PC-9 (cell line): Measurements from ENCODE around the gene TULP4.

Experiments used
- CTCF ChIP-seq: fragments of 200-600 bp; sonication (generic); conservative IDR thresholded peaks from 2 replicates; pipeline ENCODE4 v1.6.1; 2017; ENCODE audit warnings: mixed run types, antibody characterized with exemption, mild to moderate bottlenecking, moderate library complexity
- EZH2 ChIP-seq: fragments of 200-600 bp; sonication (generic); IDR thresholded peaks from 2 replicates; pipeline ENCODE4 v1.8.0; 2017; ENCODE audit warnings: antibody characterized with exemption, low read depth

GRCh38 chr6:158514991-158515390 lies 202.7 kb downstream of the TULP4 start:
- no peak for TF ChIP-seq EZH2
- no peak for TF ChIP-seq CTCF
